C4-2B (cell line): ENCODE data around the gene ATRNL1.
"Not testable (repeated sequence)": the region's sequence is repeated elsewhere in the genome, so short reads cannot be mapped to it uniquely, and the experiment has no call there.

Experiments
- H3K27ac ChIP-seq: fragments of 450-650 bp; 2 replicates; pipeline ENCODE4 v1.5.1; 2017
- ZFX ChIP-seq: fragments of 450-650 bp; IDR thresholded peaks from 2 replicates; pipeline ENCODE4 v1.6.1; 2017
- TF ChIP-seq, protein P1 (sequence below): fragments of 450-650 bp; conservative IDR thresholded peaks from 2 replicates; pipeline ENCODE4 v1.5.1; 2017; ENCODE audit warnings: mild to moderate bottlenecking

Gene ATRNL1

GRCh38 chr10:115163129-115163528 is 70.0 kb downstream of the ATRNL1 start:
- no peak overlapping the region for H3K27ac ChIP-seq
- no peak for TF ChIP-seq ZFX
- TF ChIP-seq, protein P1, sequence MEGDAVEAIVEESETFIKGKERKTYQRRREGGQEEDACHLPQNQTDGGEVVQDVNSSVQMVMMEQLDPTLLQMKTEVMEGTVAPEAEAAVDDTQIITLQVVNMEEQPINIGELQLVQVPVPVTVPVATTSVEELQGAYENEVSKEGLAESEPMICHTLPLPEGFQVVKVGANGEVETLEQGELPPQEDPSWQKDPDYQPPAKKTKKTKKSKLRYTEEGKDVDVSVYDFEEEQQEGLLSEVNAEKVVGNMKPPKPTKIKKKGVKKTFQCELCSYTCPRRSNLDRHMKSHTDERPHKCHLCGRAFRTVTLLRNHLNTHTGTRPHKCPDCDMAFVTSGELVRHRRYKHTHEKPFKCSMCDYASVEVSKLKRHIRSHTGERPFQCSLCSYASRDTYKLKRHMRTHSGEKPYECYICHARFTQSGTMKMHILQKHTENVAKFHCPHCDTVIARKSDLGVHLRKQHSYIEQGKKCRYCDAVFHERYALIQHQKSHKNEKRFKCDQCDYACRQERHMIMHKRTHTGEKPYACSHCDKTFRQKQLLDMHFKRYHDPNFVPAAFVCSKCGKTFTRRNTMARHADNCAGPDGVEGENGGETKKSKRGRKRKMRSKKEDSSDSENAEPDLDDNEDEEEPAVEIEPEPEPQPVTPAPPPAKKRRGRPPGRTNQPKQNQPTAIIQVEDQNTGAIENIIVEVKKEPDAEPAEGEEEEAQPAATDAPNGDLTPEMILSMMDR, result no peak

DNA sequence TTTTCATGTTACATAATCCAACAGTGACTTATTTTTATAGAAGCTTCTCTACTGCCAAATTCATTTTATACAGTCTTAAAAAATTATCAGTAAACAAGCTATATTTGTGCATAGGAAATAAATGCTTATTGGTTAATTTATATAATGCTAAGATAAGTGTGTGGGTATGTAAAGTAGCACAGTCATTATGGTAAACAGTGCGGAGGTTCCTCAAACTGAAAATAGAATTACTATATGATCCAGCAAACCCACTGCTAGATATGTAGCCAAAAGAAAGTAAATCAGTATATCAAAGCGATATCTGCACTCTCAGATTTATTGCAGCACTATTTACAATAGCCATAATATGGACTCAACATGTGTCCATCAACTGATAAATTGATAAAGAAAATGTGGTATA is 71.1 kb downstream of the ATRNL1 start:
- no peak for TF ChIP-seq ZFX
- TF ChIP-seq, protein P1, result no peak
- H3K27ac ChIP-seq, result no peak overlapping the region

GRCh38 chr10:115167751-115168150 is 74.6 kb downstream of the ATRNL1 start:
- TF ChIP-seq, protein P1, result no peak
- no peak for TF ChIP-seq ZFX
- no peak overlapping the region for H3K27ac ChIP-seq

GRCh38 chr10:115171392-115171960 is 78.3 kb downstream of the ATRNL1 start:
- no peak overlapping the region for H3K27ac ChIP-seq

GRCh38 chr10:115173915-115174443 is 80.8 kb downstream of the ATRNL1 start:
- no peak overlapping the region for H3K27ac ChIP-seq
- TF ChIP-seq ZFX, result no peak
- TF ChIP-seq, protein P1, result no peak

More at GRCh38 chr10:115171392-115171960, 78.3 kb downstream of the ATRNL1 start:
- no peak for TF ChIP-seq ZFX
- TF ChIP-seq, protein P1, result peak; percentile 57

- H3K27ac ChIP-seq, result not testable (repeated sequence)
These were observed 114.1 kb downstream of the ATRNL1 start for GRCh38 chr10:115207276-115207675.

DNA sequence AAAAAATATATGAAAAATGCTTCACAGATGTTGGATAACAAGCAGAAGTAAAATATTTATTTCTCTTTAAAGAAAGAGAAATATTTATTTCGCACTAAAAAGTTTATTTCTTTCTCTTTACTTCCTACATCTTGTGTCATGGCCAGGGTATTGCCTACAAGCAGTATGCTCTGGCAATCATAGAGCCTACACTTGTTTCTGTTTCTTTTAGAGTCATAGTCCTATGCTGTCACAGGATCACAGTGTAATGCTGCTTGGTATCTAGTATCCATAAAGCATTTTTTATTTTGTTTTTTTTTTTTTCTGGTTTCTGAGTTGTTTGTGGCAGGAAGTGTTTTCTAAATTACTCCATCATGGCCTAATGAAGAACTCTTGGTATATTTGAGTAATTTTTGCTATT is 116.0 kb downstream of the ATRNL1 start:
- TF ChIP-seq, protein P1, result no peak
- TF ChIP-seq ZFX, result no peak

GRCh38 chr10:115214829-115215228 is 121.7 kb downstream of the ATRNL1 start:
- no peak overlapping the region for H3K27ac ChIP-seq
- TF ChIP-seq, protein P1, result no peak
- no peak for TF ChIP-seq ZFX

More for the DNA sequence above, 116.0 kb downstream of the ATRNL1 start:
- no peak overlapping the region for H3K27ac ChIP-seq
